ENCODE results near the gene PLEK2. TPM values are rescaled to one million over a fixed set of nuclear protein-coding genes. Genes with fewer than 3 reads are reported as not detected.

PLEK2 gene
- total RNA-seq, 1 donor from 2014 or later: 3.9 TPM

- no peak for DNase-seq (ENCODE audit: low spot score)
Observed at GRCh38 chr14:67397536-67397935, 14.4 kb downstream of the PLEK2 start.

DNA sequence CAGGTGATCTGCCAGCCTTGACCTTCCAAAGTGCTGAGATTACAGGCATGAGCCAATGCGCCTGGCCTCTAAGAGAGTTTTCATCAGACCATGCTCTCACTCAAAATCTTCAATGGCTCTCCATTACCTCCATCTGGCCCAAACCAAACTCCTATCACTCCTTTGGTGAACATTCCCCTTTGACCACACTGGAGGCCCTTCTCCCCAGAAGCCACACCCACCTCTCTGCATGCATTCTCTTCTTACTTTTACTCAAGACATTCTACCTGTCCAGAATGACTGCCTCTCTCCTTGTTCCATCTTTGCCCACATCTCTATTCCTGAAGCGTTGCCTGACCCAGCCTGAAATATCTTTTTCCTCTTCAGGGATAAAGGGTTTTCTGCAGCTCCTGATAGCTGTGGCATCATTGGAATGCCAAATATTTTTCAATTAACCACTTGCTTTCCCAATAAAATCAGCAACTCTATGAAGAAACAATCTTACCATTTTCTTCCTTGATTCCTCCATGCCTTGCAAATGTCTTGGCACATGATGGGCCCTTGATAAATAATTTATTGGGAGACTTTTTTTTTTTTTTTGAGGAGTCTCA lies 15.5 kb downstream of the PLEK2 start:
- no peak for DNase-seq (ENCODE audit: low spot score)

DNA sequence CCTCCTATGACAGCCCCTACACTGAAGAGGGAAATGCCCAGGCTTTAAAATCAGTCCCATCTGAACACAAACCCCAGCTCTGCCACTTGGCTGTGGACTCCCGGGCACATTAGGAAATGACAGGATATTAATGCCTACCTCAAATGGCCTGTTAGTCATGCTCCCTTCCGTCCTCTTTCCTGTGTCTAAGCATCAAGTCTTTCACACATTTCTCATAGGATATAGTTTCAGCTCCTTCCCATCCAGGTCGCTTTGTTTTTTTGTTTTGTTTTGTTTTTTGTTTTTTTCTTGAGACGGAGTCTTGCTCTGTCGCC lies 16.1 kb downstream of the PLEK2 start:
- no peak for DNase-seq (ENCODE audit: low spot score)

DNA sequence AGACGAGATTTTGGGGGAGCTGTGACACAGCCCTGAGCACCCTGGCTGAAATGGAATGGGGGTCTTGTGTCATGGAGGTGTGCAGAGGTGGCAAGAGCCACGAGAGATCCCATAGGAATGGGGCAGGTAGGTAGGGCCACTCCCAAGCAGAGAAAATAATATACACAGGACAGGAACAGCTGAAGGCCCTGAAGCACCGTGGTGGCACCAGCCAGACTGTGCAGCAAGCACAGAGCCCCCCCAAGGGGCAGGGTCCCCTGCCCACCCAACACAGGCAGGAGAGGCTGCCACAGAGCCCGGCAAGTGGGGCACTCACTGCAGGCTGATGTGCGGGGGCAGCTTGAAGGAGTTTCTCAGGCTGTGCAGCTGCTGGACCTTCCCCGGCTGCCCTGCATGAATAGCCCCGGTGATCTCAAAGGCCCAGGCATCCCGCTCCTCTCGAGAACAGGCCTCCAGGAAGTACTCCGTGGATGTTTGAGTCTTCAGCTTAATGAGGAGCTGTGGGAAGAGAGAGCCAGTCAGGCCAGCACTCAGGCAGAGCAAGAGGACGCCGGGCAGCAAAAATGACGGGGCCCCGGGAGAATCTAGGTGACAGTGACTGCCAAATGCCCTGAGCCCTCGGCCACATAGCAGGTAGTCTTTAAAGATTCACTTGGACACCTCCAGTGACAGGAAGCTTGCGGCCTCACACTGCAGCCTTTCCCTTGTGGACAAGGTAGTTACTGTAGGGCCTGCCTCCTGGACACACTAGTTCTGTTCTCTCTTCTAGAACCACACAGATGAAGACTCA lies 16.7 kb downstream of the PLEK2 start:
- DNase-seq (ENCODE audit: low spot score): no peak

GRCh38 chr14:67393689-67394088 lies 18.3 kb downstream of the PLEK2 start:
- DNase-seq (ENCODE audit: low spot score): no peak

GRCh38 chr14:67392800-67393199 lies 19.2 kb downstream of the PLEK2 start:
- DNase-seq (ENCODE audit: low spot score): no peak

DNA sequence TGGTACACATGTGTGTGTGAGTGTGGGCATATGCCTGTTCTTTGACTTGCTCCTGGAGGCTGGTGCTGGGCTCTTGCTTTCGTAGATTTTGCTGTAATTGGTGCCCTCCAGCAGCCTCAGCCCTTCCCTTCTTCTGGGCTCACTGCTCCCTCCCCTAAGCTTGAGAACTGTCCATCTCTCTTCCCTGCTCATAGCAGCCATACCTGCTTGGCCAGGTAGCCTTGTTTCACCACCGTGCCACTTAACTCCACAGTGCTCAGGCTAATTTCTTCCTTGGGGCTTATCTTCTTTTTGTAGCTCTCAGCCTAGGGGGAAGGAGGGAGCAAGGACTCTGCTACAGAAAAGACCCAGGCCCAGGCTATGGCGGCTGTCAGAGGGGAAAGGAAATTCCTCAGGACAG lies 19.8 kb downstream of the PLEK2 start:
- no peak for DNase-seq (ENCODE audit: low spot score)

GRCh38 chr14:67391268-67391667 lies 20.7 kb downstream of the PLEK2 start:
- DNase-seq (ENCODE audit: low spot score): no peak

- DNase-seq (ENCODE audit: low spot score): no peak
Observed at GRCh38 chr14:67389811-67390534, 22.0 kb downstream of the PLEK2 start.

- DNase-seq (ENCODE audit: low spot score): no peak
Observed at GRCh38 chr14:67389275-67389674, 22.7 kb downstream of the PLEK2 start.

GRCh38 chr14:67387195-67387594 lies 24.8 kb downstream of the PLEK2 start:
- DNase-seq (ENCODE audit: low spot score): no peak

GRCh38 chr14:67385618-67386017 lies 26.3 kb downstream of the PLEK2 start:
- DNase-seq (ENCODE audit: low spot score): no peak

DNA sequence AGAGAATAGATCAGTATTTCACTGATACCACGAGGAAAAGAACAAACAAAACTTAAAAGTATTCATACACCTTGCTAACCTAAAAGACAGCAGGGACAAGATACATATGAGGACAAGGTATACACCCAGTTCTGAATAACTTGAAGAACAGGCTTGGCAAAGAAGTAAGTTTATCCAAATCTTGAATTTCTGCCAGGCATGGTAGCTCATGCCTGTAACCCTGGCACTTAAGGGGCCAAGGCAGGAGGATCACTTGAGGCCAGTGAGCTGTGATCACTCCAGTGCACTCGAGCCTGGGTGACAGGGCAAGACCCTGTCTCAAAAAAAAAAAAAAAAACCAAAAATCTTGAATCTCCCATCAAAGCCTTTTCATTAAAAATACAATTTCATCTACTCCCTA lies 26.8 kb downstream of the PLEK2 start:
- DNase-seq (ENCODE audit: low spot score): no peak

DNA sequence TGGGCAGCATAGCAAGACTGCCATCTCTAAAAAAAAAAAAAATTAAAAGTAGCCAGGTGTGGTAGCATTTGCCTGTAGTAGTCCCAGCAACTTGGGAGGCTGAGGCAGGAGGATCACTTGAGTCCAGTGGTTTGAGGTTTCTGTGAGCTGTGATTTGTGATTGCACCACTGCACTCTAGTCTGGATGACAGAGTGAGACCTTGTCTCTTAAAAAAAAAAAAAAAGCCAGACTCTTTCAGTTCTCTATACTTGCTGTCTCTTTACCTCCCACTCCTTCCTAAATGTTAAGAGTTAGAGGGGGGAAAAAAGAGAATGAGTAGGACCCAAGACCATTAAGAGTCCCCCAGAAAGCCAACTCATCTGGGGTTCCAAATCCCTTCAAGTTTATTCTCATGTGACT lies 34.0 kb downstream of the PLEK2 start:
- no peak for DNase-seq (ENCODE audit: low spot score)

DNA sequence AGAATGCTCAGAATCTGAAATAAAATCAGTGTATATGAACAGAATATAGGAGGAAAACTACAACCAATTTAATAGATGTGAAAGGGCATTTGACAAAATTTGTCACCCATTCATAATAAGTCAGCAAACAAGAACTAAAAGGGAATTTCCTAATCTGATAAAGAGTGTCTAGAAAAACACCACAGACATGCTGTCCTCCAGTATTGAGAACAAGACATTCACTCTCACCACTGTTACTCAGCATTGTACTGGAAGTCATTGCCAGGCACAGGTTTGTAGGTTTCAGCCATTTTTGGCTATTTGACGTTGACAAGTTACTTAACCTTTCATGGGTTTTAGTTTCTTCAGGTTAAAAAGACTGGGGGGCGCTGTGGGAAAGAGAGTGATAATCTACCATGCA lies 38.6 kb downstream of the PLEK2 start:
- DNase-seq (ENCODE audit: low spot score): no peak

GRCh38 chr14:67372833-67373232 lies 39.1 kb downstream of the PLEK2 start:
- no peak for DNase-seq (ENCODE audit: low spot score)

GRCh38 chr14:67371247-67372148 lies 40.5 kb downstream of the PLEK2 start:
- DNase-seq (ENCODE audit: low spot score): no peak

GRCh38 chr14:67370830-67371229 lies 41.1 kb downstream of the PLEK2 start:
- no peak for DNase-seq (ENCODE audit: low spot score)

GRCh38 chr14:67365476-67365875 lies 46.5 kb downstream of the PLEK2 start:
- no peak for DNase-seq (ENCODE audit: low spot score)

DNA sequence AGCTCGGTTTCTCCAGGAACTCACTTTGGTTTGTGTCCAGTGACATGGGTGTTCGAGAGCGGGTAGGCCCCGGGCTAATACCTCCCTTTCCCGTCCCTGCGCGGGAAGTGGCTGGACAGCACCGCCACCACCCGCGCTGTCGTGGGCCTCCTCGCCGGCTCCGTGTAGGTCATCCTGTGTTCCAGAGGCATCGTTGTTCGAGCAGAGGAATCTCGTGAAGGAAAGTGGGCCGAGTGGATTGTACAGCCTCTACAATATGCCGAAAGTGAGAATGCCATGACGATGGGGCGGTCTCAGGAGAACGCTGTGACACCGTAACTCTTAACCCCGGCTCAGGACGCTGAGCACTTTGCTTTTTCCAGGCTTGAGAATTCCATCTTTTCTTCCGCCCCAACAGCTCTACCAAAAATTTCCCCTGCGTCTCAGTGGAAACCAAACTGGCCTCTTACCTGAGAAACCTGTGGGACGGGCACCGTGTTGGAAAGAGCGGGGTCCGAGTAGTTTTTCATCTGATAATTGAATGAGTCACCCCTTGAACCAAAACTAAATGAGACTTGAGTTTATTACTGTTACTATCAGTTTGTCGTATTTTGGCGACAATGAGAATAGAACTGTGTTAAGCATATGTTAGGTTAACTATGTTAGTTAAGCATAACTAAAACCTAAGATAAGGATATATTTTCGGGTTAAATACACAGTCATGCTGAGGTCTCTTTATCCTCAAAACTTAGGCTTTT lies 51.3 kb downstream of the PLEK2 start:
- DNase-seq (ENCODE audit: low spot score): no peak

GRCh38 chr14:67359775-67360469 lies 52.0 kb downstream of the PLEK2 start, which contains the start of the genes ATP6V1D and EIF2S1:
ATP6V1D (minus strand) TSS chr14:67359804; CDS start chr14:67359698, 106 bp downstream.
EIF2S1 (plus strand) TSS chr14:67360328; CDS start chr14:67364768, 4,440 bp downstream.
- peak; percentile 100 for DNase-seq (ENCODE audit: low spot score)

Data from umbilical cord (tissue), 2 donors.